H1 (cell line): ENCODE results near the gene IPO13. TPM values are rescaled to one million over a fixed set of nuclear protein-coding genes. Genes with fewer than 3 reads are reported as not detected.

Source experiments
- BRCA1 ChIP-seq: IDR thresholded peaks from 2 replicates; pipeline ENCODE4 v1.6.1; 2012; ENCODE audit warnings: low read depth, low read length, improper control_type of control experiment
- CBX5 ChIP-seq: fragments of 300-800, 300-1000 bp; sonication (generic); IDR thresholded peaks from 2 replicates; pipeline ENCODE4 v1.7.1; 2016; ENCODE audit warnings: antibody characterized with exemption, low read length, low read depth
- CEBPB ChIP-seq: IDR thresholded peaks from 2 replicates; pipeline ENCODE4 v1.6.1; 2012; ENCODE audit warnings: low read depth, low read length
- CHD7 ChIP-seq: fragments of 300-600 bp; sonication (generic); IDR thresholded peaks from 2 replicates; pipeline ENCODE4 v1.7.1; 2012; ENCODE audit warnings: low read length, moderate library complexity, mild to moderate bottlenecking, inconsistent platforms; ENCODE audit not compliant: insufficient replicate concordance
- POLR2AphosphoS5 ChIP-seq: IDR thresholded peaks from 2 replicates; pipeline ENCODE4 v1.6.1; 2011; ENCODE audit warnings: low read depth, low read length
- ZNF274 ChIP-seq: IDR thresholded peaks from 2 replicates; pipeline ENCODE4 v1.7.0; 2012; ENCODE audit warnings: low read length, borderline replicate concordance; ENCODE audit errors: extremely low read depth
- polyA plus RNA-seq, 7 experiments: library from polyadenylated mRNA; depleted of rRNA in 3 of 7; stranded (reverse) in 5 of 7; unstranded in 2 of 7; fragments of >200 nt in 5 of 7; fragments of 200-250 nt in 2 of 7; gene quantifications; 1 replicate in 5 of 7; 2 replicates in 1 of 7; 4 replicates in 1 of 7; pipeline versions ENCODE4 v1.2.1 to v1.2.3, GENCODE V29; 2011 to 2013; ENCODE audit warnings: missing spikeins in 2 of 7, mixed read lengths in 2 of 7
- total RNA-seq: library from RNA; stranded (reverse); fragmentation: NEBNext Ultra II Directional; extraction: Animal tissue kit (Norgen Biotek cat#: 25700); gene quantifications from 2 replicates; pipeline ENCODE4 v1.2.1, GENCODE V29; 2021

Gene IPO13
- total and polyA plus RNA-seq, 2 of the 8 experiments (the other 6 are each of a cell fraction or from before 2014, with no cell fraction given): 23.0 to 27.0 TPM

DNA sequence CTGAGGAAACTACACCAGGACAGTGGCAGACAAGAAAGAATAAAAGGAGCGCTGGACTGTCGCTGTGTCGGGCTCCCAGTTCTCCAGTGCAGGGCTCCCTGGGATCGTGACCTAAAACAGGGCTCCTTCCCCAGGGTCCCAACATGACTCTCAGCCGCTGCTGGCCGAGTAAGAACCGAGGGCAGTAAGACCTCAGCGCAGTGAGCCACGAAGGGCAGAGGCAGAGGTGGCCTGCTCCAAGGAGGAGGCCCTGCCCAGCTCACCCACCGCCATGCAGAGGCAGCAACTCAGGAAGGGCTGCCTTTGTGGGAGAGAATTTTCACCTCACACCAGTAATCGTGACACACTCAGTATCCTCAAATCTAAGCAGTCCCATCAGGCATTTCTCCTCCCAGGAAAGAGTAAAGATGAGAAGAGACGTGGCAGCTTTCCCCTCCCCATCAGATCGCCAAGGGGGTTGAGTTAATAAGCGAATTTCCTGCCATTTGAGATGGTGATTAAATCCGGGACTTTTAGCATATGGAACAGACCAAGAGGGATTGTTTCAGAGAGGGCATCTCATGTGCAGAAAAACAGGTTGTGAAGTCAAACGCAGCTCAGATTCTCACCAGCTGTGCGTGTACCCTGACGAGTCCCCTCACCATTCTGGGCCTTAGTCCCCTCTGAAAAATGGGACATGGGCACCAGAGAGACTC lies 32.9 kb upstream of the IPO13 start (continued):
- TF ChIP-seq CBX5: no peak
- TF ChIP-seq BRCA1: no peak
- TF ChIP-seq POLR2AphosphoS5: no peak
- no peak for TF ChIP-seq ZNF274
- TF ChIP-seq CHD7: no peak
- TF ChIP-seq CEBPB: no peak
